ENCODE data around the gene NGDN. TPM values are rescaled to one million over a fixed set of nuclear protein-coding genes. Genes with fewer than 3 reads are reported as not detected.

NGDN gene
- total and polyA plus RNA-seq, 5 donors = 19.3 to 26.8 (median 22.1) TPM

DNA sequence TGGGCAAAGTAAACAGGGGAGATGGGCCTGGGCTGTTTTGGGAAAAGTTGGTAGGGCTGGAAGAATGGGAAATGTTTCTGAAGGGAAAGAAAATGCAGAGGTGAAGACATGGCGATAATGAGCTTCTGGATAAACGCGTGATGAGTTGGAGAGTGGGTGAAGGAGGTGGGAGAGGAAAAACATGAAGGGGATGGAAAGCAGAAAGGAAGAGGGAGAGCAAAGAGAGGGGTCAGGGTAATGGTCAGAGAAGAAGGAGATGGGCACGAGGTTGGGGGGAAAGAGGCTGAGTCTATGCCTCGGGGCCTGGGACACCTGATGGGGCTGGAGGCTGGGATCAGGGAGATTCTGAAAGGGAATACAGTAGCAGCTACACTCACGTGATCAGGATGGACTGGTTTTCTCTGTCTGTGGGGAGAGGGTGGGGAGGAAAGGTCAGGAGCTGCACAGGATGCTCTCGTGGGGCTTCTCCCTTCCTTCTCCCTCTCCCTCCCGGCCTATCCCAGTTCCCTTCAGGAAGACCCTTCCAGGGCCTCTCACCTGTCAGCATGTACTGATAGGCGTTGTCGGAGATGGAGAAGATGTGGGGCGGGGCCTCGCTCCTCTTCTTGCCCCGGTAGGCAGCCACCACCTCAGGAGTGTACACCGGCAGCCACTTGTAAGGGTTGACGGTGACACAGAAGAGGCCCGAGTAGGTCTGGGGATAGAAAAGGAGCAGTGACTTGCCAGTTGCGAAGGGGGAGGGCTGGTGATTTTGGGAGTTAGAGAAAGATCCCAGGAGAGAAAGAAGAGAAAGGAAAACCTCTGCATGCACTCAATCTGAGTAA is 37.2 kb upstream of the NGDN start:
- Histone ChIP-seq H3K27me3 (ENCODE audit: control insufficient read depth, insufficient read depth) (no peaks in the 10 kb centered on the region), H3K4me3 (ENCODE audit: low read length) (peak overlapping the region; percentile 44), H3K9me3 (ENCODE audit: control insufficient read depth, low read length) (no peaks in the 10 kb centered on the region), H3K27ac (ENCODE audit: low read length) (peak overlapping the region; percentile 94), H3K4me1 (ENCODE audit: control insufficient read depth, insufficient read depth, low read length) (peaks cover 4% of the 10 kb centered on the region)
- no peak for ATAC-seq
- intact Hi-C loops (cut with DNase I) = no loop called here
- WGBS = 67% methylated on average over 17 of the region's 17 CpGs
- DNase-seq = no peak

DNA sequence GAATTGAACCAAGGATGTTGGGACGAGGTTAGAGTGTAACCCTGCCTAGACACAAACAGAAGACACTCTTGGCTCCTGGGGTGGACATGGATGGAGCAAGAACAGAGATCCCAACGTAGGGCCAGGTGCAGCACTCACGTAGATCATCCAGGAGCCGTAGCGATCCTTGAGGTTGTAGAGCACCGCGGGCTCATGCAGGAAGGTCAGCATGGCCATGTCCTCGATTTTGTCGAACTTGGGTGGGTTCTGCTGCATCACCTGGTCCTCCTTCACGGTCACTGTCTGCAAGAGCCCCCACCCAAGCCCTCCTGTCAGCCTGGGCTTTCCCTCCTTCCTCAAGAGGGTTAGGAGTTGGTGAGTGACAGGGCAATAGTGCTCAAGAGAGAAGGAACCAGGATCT is 36.6 kb upstream of the NGDN start:
- peak overlapping the region; percentile 44 for H3K4me3 ChIP-seq (ENCODE audit: low read length)
- intact Hi-C loops (cut with DNase I) = no loop called here

DNA sequence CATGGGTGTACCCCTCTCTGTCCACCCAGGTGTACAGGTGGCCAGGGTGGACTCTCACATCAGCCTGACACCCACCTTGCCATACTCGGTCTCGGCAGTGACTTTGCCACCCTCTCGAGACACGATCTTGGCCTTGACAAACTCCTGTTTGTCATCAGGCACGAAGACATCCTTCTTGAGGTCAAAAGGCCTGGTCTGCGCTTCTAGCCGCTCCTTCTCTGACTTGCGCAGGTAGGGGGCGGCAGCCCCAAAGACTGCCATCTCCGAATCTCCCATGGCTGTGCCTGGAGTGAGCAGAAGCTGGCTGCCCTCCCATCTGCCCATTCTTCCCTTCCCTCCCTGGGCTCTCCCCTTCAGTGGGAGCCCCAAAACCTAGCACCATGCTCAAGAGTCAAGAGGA is 36.0 kb upstream of the NGDN start:
- no peaks in the 10 kb centered on the region for H3K27me3 ChIP-seq (ENCODE audit: control insufficient read depth, insufficient read depth)
- peak overlapping the region; percentile 44 for H3K4me3 ChIP-seq (ENCODE audit: low read length)
- DNase-seq (no peak), ATAC-seq (no peak)
- intact Hi-C loops (cut with DNase I) = no loop called here
- H3K4me1 ChIP-seq (ENCODE audit: control insufficient read depth, insufficient read depth, low read length) = peaks cover 4% of the 10 kb centered on the region
- H3K9me3 ChIP-seq (ENCODE audit: control insufficient read depth, low read length) = no peaks in the 10 kb centered on the region
- WGBS = 75% methylated on average over 10 of the region's 10 CpGs
- H3K27ac ChIP-seq (ENCODE audit: low read length) = peak overlapping the region; percentile 94

More for the DNA sequence above, 36.6 kb upstream of the NGDN start:
- 84% methylated on average over 10 of the region's 10 CpGs for WGBS
- Histone ChIP-seq H3K27me3 (ENCODE audit: control insufficient read depth, insufficient read depth) (no peaks in the 10 kb centered on the region), H3K9me3 (ENCODE audit: control insufficient read depth, low read length) (no peaks in the 10 kb centered on the region), H3K27ac (ENCODE audit: low read length) (peak overlapping the region; percentile 94), H3K4me1 (ENCODE audit: control insufficient read depth, insufficient read depth, low read length) (peaks cover 4% of the 10 kb centered on the region)
- no peak for ATAC-seq
- DNase-seq = no peak

DNA sequence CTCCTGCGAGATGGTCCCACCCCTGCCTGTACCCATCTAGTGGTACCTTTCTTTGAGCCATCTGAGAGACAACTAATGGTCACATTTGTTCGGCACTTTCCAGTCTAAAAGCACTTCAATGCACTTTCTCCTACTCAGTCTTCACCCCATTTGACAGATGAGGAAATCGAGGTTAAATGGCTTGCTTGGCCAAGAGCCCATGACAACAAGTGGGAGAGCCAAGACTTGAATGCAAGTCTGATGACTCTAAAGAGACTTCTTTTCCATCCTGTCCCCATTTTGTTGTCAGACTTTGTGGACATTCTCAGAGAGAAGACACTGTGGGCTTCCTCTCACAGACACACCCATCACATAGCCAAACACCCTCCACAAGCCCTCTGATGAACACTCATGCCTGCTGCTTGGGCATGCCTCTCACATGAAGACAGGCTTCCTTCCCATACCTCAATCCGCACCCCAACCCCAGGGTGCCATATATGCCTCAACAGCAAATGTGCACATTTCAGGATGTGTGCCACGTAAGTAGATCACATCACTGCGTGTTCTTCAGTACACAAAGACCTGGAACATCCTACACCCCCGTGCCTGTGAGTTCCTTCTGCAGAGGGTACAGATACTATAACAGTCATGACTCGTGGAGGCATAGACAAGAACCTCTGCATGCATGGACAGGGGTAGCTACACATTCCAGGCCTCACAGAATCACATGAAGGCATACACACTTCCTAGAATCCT is 34.8 kb upstream of the NGDN start:
- DNase-seq (no peak), ATAC-seq (no peak)
- intact Hi-C loops (cut with DNase I) = no loop called here
- Histone ChIP-seq H3K27me3 (ENCODE audit: control insufficient read depth, insufficient read depth) (no peaks in the 10 kb centered on the region), H3K27ac (ENCODE audit: low read length) (peak overlapping the region; percentile 94), H3K4me3 (ENCODE audit: low read length) (peak overlapping the region; percentile 44), H3K4me1 (ENCODE audit: control insufficient read depth, insufficient read depth, low read length) (peaks cover 4% of the 10 kb centered on the region), H3K9me3 (ENCODE audit: control insufficient read depth, low read length) (no peaks in the 10 kb centered on the region)
- 64% methylated on average over 8 of the region's 8 CpGs for WGBS

DNA sequence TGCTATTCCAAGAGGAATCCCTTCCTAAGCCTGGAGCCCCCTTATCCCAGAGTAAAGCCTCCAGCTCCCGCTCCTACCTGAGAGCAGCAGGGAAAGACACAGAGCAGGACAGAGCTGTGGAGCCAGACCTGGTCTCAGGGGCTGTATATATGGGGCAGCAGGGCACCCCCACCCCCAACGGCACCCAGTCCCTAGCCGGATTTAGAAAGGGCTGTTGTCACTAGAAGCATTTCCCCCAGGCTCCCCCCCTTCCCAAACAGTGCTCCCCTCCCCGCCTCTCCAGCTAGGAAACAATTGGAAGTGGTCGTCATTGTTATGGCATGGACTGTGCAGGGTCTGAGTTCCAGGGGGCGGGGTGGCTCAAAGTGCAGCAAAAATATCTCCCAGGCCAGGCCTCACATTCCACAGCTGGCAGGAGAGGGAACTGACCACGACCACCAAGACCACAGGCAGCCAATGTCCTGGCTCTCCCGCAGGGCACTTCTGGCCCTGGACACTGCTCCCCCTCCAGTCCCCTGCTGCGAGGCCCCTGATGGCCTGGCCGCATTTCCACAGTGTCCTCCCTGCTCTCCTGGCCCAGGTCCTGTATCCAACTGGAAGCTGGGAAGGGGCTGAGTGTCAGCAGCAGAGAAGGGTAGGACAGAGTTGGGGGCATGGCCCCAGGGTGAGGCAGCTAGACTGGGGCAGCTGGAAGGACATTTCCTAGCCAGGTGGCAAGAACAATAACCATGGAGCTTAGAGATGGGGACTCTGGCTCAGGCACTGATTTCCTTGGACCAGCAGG is 33.8 kb upstream of the NGDN start, which contains the start of gene MYH7:
TSS of gene MYH7 (minus strand) at position 118 of the 784 bp plus-strand sequence. CDS start 1,928 bp downstream, outside the sequence.
- H3K4me3 ChIP-seq (ENCODE audit: low read length) = peak within 1 kb of the TSS; percentile 44
- H3K27ac ChIP-seq (ENCODE audit: low read length) = peak within 1 kb of the TSS; percentile 94
- no peaks in the 10 kb centered on the region for H3K27me3 ChIP-seq (ENCODE audit: control insufficient read depth, insufficient read depth)
- H3K4me1 ChIP-seq (ENCODE audit: control insufficient read depth, insufficient read depth, low read length) = peaks cover 6% of the 10 kb centered on the region
- ATAC-seq = peak in 1 of 2 donors; percentile 1
- 20% methylated on average over 10 of the region's 10 CpGs for WGBS
- H3K9me3 ChIP-seq (ENCODE audit: control insufficient read depth, low read length) = no peaks in the 10 kb centered on the region
- intact Hi-C loops (cut with DNase I) = no loop called here
- DNase-seq = no peak

DNA sequence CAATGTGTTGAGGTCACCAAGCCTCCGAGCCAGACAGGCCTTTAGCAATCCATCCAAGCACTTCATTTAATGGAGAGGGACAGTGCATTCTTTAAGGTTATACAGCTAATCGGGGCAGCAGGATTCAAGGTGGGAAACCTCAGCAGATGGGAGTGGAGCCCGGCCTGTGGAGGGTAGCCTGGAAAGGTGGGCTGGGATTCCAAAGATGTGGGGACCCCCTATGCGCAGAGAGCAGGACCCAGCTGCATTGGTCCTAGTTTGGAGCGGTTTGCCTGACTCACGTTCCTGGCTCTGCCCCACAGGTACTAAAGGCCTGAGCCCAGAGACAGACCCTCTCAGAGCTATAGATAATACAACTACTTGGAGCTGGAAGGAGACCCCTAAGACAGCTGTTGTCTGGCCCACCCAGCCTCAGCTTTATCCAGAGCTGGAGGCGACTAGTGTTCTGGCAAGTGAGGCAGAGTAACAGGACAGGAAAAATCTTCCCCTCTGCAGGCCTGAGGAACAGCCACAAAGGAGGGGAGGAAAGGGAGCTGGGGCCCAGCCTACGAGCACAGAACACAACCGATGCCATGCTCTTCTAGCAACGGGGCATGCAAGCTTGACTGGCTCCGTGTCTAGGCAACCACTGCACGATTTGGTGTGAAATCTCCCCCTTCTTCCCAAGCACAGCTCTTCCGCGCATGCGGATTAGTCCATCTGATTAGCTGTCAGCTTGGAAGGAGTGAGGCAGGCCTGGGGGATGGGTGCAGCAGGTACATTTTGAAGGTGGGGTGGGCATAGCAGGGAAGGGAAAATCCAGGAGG is 33.0 kb upstream of the NGDN start:
- WGBS = 48% methylated on average over 15 of the region's 15 CpGs
- intact Hi-C loops (cut with DNase I) = no loop called here
- no peak overlapping the region for H3K4me3 ChIP-seq (ENCODE audit: low read length)
- ATAC-seq (peak in 1 of 2 donors; percentile 2), DNase-seq (no peak)
- H3K4me1 ChIP-seq (ENCODE audit: control insufficient read depth, insufficient read depth, low read length) = peaks cover 12% of the 10 kb centered on the region
- H3K27me3 ChIP-seq (ENCODE audit: control insufficient read depth, insufficient read depth) = no peaks in the 10 kb centered on the region
- peak overlapping the region; percentile 94 for H3K27ac ChIP-seq (ENCODE audit: low read length)
- H3K9me3 ChIP-seq (ENCODE audit: control insufficient read depth, low read length) = no peaks in the 10 kb centered on the region

DNA sequence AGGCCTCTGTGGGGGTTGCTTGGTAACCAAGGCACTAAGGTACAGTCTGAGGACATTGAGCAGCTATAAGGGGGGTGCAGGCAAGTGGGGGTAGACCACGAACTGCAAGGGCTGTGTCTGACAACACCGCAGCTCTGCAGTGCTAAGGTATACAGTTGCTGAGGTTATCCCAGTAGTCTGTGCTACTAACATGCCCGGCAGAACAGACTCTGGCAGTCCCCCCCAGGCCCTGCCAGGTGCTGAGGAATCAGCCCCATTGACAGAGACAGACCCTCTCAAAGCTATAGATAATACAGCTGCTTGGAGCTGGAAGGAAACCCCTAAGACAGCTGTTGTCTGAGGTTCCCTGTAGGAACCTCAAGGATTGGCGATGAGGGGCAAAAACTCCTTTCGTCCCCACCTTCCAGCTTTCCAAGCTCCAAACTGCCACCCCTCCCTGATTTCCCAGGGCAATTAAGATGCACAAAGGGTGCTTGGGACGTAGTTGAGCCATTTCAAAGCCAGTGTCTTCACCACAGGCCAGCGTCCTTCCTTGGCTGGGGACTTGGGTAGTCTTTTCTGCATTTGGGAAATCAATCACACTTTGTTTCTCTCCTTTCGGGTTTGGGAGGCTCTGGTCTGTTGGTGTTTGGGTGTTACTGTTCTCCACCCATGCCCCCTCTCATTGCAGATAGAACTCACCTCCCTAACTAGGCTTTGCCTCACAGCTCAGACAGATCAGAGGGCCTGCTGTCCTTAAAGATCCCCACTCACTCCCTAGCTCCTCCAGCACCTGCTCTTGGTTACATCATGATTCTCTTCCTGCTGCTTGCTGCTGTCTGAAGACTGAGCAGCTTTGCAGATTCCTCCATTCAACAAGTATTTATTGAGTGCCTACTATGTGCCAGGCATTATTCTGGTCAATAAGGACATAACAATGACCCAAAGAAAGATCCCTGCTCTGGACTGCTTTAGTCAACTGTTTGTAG is 32.1 kb upstream of the NGDN start:
- H3K4me1 ChIP-seq (ENCODE audit: control insufficient read depth, insufficient read depth, low read length) = peaks cover 12% of the 10 kb centered on the region
- H3K9me3 ChIP-seq (ENCODE audit: control insufficient read depth, low read length) = no peaks in the 10 kb centered on the region
- no peak overlapping the region for H3K4me3 ChIP-seq (ENCODE audit: low read length)
- no peak for DNase-seq
- H3K27me3 ChIP-seq (ENCODE audit: control insufficient read depth, insufficient read depth) = no peaks in the 10 kb centered on the region
- H3K27ac ChIP-seq (ENCODE audit: low read length) = peak overlapping the region; percentile 94
- intact Hi-C loops (cut with DNase I) = no loop called here
- no peak for ATAC-seq
- 71% methylated on average over 8 of the region's 8 CpGs for WGBS

DNA sequence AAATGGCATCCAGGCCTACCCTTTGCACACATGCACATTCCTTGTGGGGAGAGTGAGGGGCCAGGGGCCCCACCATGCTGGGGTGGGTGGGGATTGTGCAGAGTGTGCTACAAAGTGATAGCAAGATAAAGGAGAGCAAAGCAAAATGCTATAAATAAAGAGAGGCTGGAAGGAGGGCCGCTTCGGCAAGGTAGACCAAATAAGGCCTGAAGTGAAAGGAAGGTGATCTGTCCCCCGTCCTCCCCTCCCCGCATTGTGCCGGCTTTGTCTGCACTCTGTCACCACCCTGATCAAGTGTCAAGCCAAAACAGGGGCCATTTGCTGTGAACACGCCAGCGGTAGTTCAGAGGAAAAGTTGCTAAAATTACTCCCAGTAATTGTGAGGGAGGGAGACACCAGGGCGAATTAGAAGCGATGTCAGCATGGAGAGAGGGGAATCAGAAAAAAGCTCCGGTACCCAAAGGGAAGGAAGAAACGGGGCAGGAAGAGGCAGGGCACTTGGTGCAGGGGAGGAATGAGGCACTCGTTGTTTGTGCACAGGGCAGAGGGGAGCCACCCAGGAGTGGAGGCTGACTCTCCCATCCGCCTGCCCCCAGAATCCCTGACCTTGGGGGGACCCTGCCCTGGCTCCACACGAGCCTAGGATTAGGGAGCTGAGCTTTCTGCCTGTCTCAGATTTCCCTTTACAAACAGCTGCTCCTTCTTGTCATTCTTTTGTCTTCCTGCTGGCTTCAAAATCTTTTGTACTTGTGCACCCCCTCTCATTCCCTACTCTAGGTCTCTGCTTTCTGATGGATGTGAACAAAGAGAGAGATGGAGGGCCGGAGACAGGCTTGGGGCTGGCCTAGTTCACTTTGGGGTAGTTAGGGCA is 31.2 kb upstream of the NGDN start:
- Histone ChIP-seq H3K4me1 (ENCODE audit: control insufficient read depth, insufficient read depth, low read length) (peaks cover 12% of the 10 kb centered on the region), H3K27me3 (ENCODE audit: control insufficient read depth, insufficient read depth) (no peaks in the 10 kb centered on the region), H3K4me3 (ENCODE audit: low read length) (no peak overlapping the region), H3K9me3 (ENCODE audit: control insufficient read depth, low read length) (no peaks in the 10 kb centered on the region), H3K27ac (ENCODE audit: low read length) (peak overlapping the region; percentile 94)
- DNase-seq = peak; percentile 50 to 81 (median 77)
- ATAC-seq = peak; percentile 70 to 75
- intact Hi-C loops (cut with DNase I) = no loop called here
- 27% methylated on average over 15 of the region's 15 CpGs for WGBS

Measured in right cardiac atrium (tissue), 5 donors.